Adrenal gland (tissue), 5 donors: ENCODE results near the gene NFYC.

Experiments
- CTCF ChIP-seq, 6 experiments: fragments of 450-650 bp in 4 of 6; fragments of 200-600 bp in 2 of 6; sonication (generic) in 1 of 6; IDR thresholded peaks; 1 replicate in 5 of 6; 2 replicates in 1 of 6; pipeline versions ENCODE4 v1.5.1 to v1.8.0; 2016 to 2021; ENCODE audit warnings: antibody characterized with exemption in 6 of 6, mild to moderate bottlenecking in 2 of 6, moderate library complexity in 1 of 6
- POLR2A ChIP-seq, 2 donors: fragments of 450-650 bp; IDR thresholded peaks; one replicate each; pipeline ENCODE4 v1.6.1; 2017; ENCODE audit warnings: antibody characterized with exemption in 2 of 2, mild to moderate bottlenecking in 2 of 2, moderate library complexity in 1 of 2
- donor health status: DM: no; HTN: no; CAD: no.

DNA sequence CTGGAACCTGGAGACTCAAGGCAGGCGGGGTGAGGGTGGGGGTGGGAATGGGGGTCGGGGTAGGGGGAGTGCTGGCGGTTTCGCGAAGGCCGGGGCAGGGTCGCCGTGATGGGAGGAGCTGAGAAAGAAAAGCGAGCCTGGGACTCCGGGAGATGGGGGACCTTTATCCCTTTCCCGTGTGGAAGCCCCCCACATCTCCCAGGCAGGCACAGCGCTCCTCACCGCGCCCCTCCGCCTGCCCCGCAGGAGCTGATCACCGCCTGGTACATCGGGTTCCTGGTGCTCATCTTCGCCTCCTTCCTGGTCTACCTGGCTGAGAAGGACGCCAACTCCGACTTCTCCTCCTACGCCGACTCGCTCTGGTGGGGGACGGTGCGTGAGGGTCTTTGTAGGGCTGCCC is 127.6 kb downstream of the NFYC start:
- TF ChIP-seq CTCF (IDR thresholded peaks at IDR 0.05) (no peak), POLR2A (IDR thresholded peaks at IDR 0.05) (no peak)
